GM19395 (cell line): ENCODE data around the gene SPG11.
"Not testable (repeated sequence)": the region's sequence is repeated elsewhere in the genome, so short reads cannot be mapped to it uniquely, and the experiment has no call there.

Experiments used
- ATAC-seq: cut with Tn5 transposase; IDR thresholded peaks from one replicate; pipeline ENCODE4 v1.9.1; 2021; ENCODE audit warnings: mild to moderate bottlenecking, moderate library complexity; ENCODE audit not compliant: unreplicated experiment

Gene SPG11

GRCh38 chr15:44532689-44533088 is 130.8 kb downstream of the SPG11 start:
- ATAC-seq, result no peak

- ATAC-seq, result not testable (repeated sequence)
These were observed 131.2 kb downstream of the SPG11 start for GRCh38 chr15:44532275-44532674.

GRCh38 chr15:44530653-44531052 is 132.8 kb downstream of the SPG11 start:
- ATAC-seq, result no peak

DNA sequence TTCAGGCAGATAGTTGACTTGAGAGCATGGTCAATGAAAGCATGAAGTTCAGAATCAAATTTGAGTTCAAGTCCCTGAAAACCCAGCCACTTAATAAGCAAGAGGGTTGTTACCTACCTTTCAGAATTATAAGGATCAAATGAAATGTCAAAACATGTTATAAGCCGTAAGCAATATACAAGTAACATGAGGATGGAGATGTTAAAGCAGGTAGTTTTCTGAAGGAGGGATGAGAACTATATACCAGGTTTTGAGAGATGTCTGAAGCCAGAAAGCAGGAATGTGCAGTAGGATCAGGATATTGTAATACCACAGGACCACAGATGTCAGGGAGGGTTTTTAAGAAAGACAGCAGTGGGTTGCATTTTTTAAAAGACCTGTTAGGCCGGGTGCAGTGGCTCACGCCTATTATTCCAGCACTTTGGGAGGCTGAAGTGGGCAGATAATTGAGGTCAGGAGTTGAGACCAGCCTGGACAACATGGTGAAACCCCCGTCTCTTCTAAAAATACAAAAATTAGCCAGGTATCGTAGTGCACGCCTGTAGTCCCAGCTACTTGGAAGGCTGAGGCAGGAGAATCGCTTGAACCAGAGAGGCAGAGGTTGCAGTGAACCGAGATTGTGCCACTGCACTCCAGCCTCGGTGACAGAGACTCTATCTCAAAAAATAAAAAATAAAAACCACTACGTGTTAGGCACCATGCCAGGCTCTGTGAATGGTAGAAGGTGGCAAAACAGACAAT is 133.4 kb downstream of the SPG11 start:
- ATAC-seq, result no peak

- ATAC-seq, result no peak
These were observed 136.2 kb downstream of the SPG11 start for GRCh38 chr15:44527241-44527640.

DNA sequence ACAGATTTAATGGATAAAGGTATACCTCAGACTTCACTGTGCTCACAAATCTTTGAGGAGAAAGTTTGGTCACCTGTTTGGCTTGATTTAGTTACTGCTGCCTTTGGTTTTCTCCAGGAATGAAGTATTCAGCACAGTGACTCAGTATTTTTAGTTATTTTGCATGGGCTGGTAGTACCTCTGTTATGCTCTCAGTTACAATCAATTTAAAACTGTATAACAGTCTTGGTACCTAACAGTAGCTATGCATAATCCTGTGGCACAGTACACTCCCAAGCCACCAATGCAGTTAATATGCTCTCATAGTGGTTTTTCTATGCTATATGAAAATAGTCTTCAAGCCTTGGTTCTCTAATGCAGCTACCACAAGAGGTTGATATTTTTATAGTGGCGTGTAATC is 138.4 kb downstream of the SPG11 start:
- no peak for ATAC-seq

GRCh38 chr15:44519537-44519936 is 143.9 kb downstream of the SPG11 start:
- no peak for ATAC-seq

DNA sequence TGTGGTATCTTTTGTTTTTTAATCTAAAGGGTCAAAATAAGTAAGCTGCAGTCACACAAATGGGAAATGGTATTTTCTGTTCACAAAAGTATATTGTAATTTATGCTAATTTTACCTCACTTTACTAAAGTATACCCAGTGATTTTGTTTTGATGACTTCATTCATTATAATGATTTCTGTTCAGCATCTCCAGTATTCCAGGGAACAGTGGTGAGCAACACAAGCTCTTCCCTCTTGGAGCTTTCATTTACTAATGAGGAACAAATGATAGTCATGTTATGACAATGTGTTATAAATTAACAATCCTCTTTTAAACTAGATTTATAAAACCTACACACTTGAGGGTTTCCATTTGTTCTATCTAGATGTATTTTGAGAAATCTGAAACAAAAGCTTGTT is 147.0 kb downstream of the SPG11 start:
- ATAC-seq, result no peak
